ENCODE results near the gene ANKZF1.
"Not testable (repeated sequence)": the region's sequence is repeated elsewhere in the genome, so short reads cannot be mapped to it uniquely, and the experiment has no call there.

ANKZF1 gene, protein sequence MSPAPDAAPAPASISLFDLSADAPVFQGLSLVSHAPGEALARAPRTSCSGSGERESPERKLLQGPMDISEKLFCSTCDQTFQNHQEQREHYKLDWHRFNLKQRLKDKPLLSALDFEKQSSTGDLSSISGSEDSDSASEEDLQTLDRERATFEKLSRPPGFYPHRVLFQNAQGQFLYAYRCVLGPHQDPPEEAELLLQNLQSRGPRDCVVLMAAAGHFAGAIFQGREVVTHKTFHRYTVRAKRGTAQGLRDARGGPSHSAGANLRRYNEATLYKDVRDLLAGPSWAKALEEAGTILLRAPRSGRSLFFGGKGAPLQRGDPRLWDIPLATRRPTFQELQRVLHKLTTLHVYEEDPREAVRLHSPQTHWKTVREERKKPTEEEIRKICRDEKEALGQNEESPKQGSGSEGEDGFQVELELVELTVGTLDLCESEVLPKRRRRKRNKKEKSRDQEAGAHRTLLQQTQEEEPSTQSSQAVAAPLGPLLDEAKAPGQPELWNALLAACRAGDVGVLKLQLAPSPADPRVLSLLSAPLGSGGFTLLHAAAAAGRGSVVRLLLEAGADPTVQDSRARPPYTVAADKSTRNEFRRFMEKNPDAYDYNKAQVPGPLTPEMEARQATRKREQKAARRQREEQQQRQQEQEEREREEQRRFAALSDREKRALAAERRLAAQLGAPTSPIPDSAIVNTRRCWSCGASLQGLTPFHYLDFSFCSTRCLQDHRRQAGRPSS

DNA sequence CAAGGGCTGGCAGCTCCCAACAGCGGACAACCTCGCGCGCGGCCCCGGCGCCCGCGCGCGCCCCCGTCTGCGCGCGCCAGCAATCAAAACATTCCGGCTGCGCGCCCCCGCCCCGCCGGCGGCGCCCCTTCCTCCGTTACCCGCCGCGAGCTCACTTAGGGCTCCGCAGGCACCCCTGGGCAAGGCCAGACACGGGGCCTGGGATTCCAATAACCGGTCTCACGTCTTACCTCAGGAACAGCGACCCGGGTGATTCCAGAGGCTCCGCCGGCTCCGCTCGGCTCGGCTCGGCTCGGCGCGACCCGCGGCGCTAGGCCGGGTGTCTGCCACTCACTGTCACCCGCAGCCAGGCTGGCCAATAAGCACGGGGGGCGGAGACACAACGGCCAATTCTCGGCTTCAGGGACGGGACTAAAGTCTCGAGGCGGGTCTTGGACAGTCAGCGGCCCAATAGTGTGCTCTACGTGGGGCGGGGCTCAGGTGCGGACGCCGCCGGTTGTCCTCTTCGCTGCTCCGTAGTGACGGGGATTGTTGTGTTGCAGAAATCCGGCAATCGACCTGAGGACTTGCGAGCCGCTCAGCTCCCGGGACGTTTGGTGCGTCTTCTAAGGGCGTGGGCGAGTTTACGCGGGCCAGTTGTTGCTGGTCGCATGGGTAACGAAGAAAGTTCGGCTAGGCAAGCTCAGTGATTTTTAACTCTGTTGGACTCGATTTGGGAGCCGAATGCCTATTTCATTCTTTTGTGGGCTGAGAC is at the start of gene ANKZF1, which contains the start of gene ATG9A:
ANKZF1 (plus strand) TSS at position 502 of the 754 bp plus-strand sequence. CDS start 452 bp downstream, outside the sequence.
ATG9A (minus strand) TSS at position 332 of the 754 bp plus-strand sequence. CDS start 1,612 bp downstream, outside the sequence.
- peak; percentile 94 for DNase-seq

DNA sequence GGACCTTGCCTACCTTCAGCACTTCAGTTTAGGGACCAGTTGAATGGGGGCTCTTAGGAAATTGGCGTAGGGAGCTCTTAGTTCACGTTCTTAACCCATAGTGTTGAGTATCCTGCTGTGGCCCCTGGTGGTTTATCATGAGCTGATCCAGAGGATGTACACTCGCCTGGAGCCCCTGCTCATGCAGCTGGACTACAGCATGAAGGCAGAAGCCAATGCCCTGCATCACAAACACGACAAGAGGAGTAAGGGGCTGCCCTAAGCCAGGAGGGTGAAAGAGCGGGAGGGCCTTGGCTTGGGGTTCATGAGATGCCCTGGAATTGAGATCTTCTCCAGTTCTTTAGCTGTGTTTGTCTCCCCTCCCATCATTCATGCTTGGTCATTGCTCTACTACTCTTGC is 48.6 kb upstream of the ANKZF1 start:
- DNase-seq = no peak

DNA sequence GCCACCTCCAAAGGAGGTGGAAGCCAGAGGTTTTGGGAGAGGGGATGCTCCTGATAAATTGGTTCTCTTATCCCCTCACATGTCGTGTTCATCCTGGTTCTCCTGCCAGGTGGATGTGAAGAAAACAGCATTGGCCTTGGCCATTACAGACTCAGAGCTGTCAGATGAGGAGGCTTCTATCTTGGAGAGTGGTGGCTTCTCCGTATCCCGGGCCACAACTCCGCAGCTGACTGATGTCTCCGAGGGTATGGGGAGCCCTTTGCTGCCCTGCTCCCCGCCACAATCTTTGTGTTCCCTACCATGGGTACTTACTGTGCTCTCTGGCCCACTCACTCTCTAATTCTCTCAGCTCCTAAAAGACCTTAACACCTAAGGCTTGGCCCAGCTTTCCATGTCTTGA is 48.1 kb upstream of the ANKZF1 start:
- no peak for DNase-seq

DNA sequence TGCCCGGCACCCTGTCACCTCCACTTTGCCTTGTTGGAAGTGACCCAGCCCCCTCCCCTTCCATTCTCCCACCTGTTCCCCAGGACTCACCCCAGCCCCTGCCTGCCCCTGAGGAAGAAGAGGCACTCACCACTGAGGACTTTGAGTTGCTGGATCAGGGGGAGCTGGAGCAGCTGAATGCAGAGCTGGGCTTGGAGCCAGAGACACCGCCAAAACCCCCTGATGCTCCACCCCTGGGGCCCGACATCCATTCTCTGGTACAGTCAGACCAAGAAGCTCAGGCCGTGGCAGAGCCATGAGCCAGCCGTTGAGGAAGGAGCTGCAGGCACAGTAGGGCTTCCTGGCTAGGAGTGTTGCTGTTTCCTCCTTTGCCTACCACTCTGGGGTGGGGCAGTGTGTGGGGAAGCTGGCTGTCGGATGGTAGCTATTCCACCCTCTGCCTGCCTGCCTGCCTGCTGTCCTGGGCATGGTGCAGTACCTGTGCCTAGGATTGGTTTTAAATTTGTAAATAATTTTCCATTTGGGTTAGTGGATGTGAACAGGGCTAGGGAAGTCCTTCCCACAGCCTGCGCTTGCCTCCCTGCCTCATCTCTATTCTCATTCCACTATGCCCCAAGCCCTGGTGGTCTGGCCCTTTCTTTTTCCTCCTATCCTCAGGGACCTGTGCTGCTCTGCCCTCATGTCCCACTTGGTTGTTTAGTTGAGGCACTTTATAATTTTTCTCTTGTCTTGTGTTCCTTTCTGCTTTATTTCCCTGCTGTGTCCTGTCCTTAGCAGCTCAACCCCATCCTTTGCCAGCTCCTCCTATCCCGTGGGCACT is 47.1 kb upstream of the ANKZF1 start:
- DNase-seq = no peak

DNA sequence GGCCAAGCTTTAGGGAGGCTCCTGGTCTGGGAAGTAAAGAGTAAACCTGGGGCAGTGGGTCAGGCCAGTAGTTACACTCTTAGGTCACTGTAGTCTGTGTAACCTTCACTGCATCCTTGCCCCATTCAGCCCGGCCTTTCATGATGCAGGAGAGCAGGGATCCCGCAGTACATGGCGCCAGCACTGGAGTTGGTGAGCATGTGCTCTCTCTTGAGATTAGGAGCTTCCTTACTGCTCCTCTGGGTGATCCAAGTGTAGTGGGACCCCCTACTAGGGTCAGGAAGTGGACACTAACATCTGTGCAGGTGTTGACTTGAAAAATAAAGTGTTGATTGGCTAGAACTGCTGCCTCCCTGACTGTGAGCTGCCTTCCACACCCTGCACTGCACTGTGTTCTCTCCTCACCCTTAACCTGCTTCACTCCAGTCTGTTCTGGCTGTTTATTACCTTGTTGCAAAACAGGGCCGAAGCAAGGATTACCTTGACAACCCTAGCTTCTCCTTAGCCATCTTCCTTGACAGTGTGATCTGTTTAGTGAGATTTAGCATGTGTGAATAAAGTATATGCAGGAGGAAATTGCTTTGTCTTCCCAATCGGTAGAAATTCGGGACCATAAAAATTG is 46.3 kb upstream of the ANKZF1 start:
- no peak for DNase-seq

DNA sequence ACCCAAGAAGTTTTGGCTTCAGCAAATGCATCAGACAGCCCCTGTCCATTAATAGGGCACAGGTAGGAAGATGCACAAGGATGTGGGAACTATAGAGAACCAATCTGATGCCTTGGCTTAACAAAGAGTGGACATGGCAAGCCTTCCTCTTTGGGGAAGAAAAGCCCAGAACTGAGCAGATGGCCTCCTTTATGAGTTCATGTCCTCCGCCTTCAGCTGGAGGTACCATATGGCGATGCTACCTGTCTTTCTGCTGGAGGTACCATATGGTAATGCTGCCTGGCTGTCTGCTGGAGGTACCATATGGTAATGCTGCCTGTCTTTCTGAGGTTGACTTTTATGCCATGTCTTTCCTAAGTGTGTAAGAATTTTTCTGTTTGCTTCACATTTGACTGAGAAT is 45.5 kb upstream of the ANKZF1 start:
- no peak for DNase-seq

DNA sequence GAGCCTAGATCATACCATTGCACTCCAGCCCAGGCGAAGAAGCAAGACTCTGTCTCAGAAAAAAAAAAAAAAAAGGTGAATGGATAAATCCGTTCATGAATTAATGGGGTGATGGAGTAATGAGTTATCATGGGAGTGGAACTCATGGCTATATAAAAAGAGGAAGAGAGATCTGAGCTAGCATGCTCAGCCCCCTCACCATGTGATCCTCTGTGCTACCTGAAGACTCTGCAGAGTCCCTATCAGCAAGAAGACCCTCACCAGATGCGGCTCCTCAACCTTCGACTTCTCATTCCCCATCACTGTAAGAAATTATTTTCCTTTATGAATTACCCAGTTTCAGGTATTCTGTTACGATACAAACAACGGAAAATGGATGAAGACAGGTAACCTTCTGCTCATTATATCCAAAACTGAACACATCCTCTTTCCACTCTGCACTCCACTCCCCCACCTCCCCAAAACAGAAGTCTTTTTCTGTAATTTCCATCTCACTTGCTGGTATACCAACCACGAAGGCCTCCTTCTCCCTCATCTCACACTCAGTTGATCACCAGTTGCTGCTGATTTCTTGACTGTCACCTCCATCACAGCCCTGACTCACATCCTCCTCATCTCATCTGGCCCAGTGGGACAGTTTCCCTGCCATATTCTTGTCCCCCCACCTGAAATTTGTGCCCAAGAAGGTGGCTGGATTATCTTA is 42.7 kb upstream of the ANKZF1 start:
- no peak for DNase-seq

DNA sequence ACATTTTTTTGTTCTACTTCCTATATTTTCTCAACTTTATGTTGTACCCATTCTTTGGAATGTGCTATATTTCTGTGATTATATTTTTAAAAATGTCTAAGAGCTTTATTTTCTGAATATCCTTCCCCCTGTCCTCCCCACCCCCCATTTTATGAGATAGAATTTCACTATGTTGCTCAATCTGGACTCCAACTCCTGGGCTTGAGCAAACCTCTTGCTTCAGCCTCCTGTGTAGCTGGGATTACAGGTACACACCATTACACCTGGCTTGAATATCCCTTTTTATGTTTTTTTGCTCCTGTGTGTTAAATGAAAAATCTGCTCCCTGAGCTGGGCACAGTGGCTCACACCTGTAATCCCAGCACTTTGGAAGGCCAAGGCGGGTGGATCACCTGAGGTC is 32.2 kb upstream of the ANKZF1 start:
- DNase-seq = no peak

DNA sequence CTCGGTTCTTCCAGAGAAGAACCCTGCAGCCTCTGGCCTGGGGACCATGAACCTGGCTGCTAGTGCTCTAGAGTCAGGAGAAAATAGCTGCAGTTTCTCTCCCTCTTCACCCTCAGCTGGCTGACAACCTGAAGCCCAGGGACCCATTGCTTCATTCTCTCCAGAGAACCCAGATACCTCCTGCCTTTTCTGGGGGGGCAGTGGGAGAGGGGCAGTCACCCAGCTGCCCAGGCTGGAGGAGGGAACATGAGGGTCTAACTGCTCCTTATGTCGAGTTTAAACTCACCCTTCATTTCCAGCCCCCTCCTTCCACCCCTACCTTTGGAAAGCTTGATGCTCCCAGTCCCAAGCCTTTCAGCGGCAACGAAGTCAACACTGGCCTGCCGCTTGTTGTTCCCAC is 30.6 kb upstream of the ANKZF1 start:
- no peak for DNase-seq

DNA sequence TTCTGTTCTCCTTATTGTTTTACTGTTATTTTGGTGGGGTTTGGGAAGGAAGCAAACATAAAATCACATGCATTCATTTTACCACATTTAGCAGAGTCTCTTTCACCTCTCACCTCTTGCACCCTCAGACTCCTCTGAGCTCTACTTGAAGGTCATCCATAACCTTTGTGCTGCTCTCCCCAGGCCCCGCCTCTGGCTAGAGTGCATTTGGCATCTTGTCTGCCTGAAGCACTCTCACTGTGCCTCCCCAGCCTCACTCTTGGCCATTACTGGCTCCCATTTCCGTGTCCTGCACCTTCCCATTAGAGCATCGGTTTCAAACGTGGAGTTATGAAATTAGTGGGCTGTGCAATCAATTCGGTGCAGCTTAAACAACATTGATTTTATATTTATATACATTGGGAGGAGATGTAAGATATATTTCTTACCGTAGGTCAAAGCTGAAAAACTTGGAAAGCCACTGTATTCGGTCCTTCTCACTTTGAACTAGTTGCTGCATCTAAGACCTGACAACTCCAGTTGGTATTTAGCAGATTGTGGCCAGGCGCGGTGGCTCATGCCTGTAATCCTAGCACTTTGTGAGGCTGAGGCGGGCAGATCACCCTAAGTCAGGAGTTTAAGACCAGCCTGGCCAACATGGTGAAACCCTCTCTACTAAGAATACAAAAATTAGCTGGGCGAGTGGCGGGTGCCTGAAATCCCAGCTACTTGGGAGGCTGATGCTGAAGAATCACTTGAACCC is 30.0 kb upstream of the ANKZF1 start:
- no peak for DNase-seq

DNA sequence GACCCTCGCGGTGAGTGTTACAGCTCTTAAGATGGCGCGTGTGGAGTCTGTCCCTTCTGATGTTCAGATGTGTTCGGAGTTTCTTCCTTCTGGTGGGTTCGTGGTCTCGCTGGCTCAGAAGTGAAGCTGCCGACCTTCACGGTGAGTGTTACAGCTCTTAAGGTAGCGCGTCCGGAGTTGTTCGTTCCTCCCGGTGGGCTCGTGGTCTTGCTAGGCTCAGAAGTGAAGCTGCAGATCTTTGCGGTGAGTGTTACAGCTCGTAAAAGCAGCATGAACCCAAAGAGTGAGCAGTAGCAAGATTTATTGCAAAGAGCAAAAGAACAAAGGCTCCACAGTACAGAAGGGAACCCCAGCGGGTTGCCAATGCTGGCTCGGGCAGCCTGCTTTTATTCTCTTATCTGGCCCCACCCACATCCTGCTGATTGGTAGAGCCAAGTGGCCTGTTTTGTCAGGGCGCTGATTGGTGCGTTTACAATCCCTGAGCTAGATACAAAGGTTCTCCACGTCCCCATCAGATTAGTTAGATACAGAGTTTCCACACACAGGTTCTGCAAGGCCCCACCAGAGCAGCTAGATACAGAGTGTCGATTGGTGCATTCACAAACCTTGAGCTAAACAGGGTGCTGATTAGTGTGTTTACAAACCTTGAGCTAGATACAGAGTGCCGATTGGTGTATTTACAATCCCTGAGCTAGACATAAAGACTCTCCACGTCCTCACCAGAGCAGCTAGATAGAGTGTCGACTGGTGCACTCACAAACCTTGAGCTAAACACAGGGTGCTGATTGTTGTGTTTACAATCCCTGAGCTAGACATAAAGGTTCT is 28.9 kb upstream of the ANKZF1 start:
- DNase-seq = not testable (repeated sequence)

DNA sequence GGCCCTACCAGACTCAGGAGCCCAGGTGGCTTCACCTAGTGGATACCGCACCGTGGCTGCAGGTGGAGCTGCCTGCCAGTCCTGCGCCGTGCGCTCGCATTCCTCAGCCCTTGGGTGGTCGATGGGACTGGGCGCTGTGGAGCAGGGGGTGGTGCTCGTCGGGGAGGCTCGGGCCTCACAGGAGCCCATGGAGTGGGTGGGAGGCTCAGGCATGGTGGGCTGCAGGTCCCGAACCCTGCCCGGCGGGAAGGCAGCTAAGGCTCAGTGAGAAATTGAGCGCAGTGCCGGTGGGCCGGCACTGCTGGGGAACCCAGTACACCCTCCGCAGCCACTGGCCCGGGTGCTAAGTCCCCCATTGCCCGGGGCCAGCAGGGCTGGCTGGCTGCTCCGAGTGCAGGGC is 28.3 kb upstream of the ANKZF1 start:
- DNase-seq = not testable (repeated sequence)

DNA sequence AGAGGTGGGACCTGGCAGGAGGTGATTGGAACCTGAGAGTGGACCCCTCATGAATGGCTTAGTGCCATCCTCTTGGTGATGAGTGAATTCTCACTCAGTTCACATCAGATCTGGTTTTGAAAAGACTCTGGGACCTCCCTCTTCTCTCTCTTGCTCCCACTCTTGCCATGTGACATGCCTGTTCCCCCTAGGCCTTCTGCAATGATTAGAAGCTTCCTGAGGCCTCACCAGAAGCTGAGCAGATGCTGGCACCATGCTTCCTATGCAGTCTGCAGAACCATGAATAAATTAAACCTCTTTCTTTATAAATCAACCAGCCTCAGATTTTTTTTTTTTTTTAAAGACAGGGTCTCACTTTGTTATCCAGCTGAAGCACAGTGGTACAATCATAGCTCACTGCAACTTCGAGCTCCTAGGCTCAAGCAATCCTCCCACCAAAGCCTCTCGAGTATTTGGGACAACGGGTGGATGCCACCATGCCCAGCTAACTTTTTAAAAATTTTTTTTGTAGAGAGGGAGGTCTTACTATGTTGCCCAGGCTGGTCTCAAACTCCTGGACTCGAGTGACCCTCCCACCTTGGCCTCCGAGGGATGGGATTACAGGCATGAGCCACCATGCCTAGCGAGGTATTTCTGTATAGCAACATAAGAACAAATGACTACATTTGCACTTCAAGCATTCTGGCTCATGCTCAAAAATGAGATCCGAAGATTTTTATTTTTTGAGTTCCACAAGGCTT is 25.0 kb upstream of the ANKZF1 start:
- DNase-seq = no peak

DNA sequence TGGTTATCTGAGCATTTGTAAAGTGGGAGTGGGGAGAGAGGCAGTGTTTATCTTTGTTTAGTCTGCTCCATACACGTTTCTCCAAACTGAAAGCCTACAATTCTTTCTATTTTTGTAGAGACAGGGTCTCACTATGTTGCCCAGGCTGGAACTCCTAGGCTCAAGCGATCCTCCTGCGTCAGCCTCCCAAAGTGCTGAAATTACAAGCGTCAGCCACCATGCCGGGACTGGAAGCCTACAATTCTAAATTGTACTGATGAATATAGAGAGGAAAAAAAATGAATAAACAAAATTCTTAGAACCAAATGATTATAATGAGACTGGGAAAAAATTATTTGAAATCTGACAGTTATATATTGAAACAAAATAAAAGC is 24.5 kb upstream of the ANKZF1 start:
- no peak for DNase-seq

DNA sequence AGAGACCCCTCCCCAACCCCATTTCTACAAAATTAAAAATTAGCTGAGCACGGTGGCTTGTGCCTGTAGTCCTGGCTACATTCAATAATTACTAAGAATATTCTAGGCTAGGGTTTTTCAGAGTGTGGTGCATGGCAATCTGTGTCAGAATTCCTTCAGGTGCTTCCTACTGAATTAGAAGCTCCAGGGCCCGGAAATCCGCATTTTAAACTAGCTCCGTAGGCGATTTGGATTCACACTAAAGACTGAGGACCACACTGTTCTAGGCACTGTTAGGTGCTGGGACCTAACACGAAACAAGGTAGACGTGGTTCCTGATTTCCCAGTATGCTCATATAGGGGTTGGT is 23.7 kb upstream of the ANKZF1 start:
- DNase-seq = no peak

DNA sequence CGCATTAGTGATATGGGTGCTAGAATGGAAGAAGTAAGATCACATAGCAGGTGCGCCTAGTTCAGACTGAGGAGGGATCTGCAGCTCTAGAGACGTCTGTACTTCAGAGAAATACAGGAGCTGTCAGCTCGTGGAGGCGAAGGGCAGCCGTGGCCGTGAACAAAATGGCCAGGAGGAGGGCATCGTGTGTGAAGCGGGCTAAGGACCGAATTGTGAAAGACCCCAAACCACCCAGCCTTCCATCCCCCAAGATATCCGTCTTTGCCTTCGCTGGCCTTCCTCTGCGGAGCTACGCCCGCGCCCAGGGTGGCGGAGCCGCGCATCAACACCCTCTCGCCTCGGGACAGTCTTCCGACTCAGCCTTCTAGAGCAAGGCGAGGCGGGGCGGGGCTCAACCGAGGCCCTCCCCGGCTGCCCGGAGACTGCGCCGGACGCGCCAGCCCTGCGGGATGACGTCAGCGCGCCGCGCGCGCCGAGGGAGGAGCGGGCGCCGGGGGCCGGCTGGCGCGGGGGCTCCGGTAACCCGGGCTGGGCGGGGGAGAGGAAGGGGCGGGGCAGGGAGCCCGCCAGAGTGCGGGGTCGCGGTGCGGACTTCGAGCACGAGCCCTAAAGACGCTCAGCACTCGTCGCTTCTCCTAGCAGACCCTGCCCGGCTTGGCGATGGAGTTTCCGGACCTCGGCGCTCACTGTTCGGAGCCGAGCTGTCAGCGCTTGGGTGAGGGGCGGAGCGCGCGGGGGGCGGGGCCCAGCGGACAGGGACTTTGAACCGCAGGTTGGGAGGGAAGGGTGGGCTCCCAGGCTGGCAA is 23.1 kb upstream of the ANKZF1 start, which contains the start of gene ZFAND2B:
ZFAND2B (plus strand) TSS at position 455 of the 806 bp plus-strand sequence; CDS start at position 661, 206 bp downstream.
- peak; percentile 59 for DNase-seq

DNA sequence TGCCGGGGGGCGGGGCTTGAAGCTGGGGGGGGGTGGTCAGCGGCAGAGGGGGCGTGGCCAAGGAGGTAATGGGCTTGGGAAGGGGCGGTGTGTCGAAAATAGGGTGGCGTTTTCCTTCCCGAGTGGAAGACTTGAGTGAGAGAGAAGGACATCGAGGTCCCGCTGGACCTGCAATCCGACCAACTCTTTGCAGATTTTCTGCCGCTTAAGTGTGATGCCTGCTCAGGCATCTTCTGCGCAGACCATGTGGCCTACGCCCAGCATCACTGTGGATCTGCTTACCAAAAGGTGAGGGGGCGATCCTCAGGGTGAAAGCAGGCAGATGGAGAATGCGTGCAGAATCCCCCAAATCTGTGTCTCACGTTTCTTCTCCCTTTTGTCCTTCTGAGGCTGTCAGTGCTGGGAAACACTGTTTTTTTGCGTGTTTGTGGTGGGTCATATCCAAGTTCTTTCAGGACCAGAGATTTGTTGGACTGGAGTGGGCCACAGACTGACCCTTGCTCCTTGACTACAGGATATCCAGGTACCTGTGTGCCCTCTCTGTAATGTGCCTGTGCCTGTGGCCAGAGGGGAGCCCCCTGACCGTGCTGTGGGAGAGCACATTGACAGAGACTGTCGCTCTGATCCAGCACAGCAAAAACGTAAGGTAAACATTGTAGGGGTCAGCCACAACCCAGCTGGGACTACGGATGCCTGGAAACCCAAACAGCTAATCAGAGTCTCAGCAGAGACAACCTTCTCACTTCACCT is 22.3 kb upstream of the ANKZF1 start:
- no peak for DNase-seq

Data from NCI-H1417 treated with DMSO at 0.1 percent for 48 hours (cell line).